PC-9 (cell line): ENCODE results near the gene AHDC1. TPM values are rescaled to one million over a fixed set of nuclear protein-coding genes. Genes with fewer than 3 reads are reported as not detected.
A peak's percentile ranks its signal among the peaks of the same experiment; 100 is the strongest.

ENCODE experiments used
- BruUV-seq: library from RNA; stranded (reverse); fragments of 400-500 nt; replicated peaks from 2 replicates; lab custom pipeline; 2021; lab: Mats Ljungman, UMichigan
- CTCF ChIA-PET: fragments of 300-600 bp; sonication (Branson Sonifier 250); formaldehyde crosslinking; loops from one replicate; lab custom pipeline; 2022; ENCODE audit warnings: antibody characterized with exemption; lab: Charles Lee
- POLR2A ChIA-PET: fragments of 300-600 bp; sonication (Branson Sonifier 250); formaldehyde crosslinking; loops from one replicate; lab custom pipeline; 2022; ENCODE audit warnings: antibody characterized with exemption; ENCODE audit not compliant: unreplicated experiment; lab: Charles Lee
- DNase-seq, 2 experiments: peaks; one replicate each; pipeline versions ENCODE4 v3.0.0 to v3.0.0-alpha.2; 2015 to 2022; ENCODE audit warnings: mixed read lengths in 1 of 2
- H2AFZ ChIP-seq: fragments of 200-600 bp; sonication (generic); 2 replicates; pipeline ENCODE4 v1.8.1; 2017; ENCODE audit warnings: antibody characterized with exemption
- H3F3A ChIP-seq: fragments of 200-600 bp; sonication (generic); 2 replicates; pipeline ENCODE4 v1.8.1; 2017; ENCODE audit warnings: antibody characterized with exemption, mild to moderate bottlenecking, low read depth; ENCODE audit not compliant: insufficient read depth
- H3K27ac ChIP-seq: fragments of 200-600 bp; sonication (generic); 2 replicates; pipeline ENCODE4 v1.6.1; 2016; ENCODE audit warnings: mixed run types
- H3K27me3 ChIP-seq: fragments of 200-600 bp; sonication (generic); 2 replicates; pipeline ENCODE4 v1.6.1; 2016; ENCODE audit warnings: low read depth, mixed run types; ENCODE audit not compliant: insufficient read depth
- H3K36me3 ChIP-seq: fragments of 200-600 bp; sonication (generic); 2 replicates; pipeline ENCODE4 v1.6.1; 2016; ENCODE audit warnings: low read depth, mixed run types
- H3K4me1 ChIP-seq: fragments of 200-600 bp; sonication (generic); replicated peaks from 2 replicates; pipeline ENCODE4 v1.6.1; 2016; ENCODE audit warnings: mixed run types; ENCODE audit not compliant: insufficient read depth
- H3K4me2 ChIP-seq: fragments of 200-600 bp; sonication (generic); 2 replicates; pipeline ENCODE4 v1.6.1; 2017; ENCODE audit warnings: mixed run types
- H3K4me3 ChIP-seq: fragments of 200-600 bp; sonication (generic); 2 replicates; pipeline ENCODE4 v1.6.1; 2016; ENCODE audit warnings: mixed run types
- H3K79me2 ChIP-seq: fragments of 200-600 bp; sonication (generic); 2 replicates; pipeline ENCODE4 v1.6.1; 2017; ENCODE audit warnings: low read depth, mixed run types
- H3K9me2 ChIP-seq: fragments of 200-600 bp; sonication (generic); 2 replicates; pipeline ENCODE4 v1.8.1; 2017; ENCODE audit warnings: mild to moderate bottlenecking; ENCODE audit not compliant: insufficient read depth
- H3K9me3 ChIP-seq: fragments of 200-600 bp; sonication (generic); 2 replicates; pipeline ENCODE4 v1.8.1; 2016; ENCODE audit warnings: low read depth; ENCODE audit not compliant: insufficient read depth
- H4K20me1 ChIP-seq: fragments of 200-600 bp; sonication (generic); 2 replicates; pipeline ENCODE4 v1.8.1; 2017; ENCODE audit not compliant: insufficient read depth
- CTCF ChIP-seq: fragments of 200-600 bp; sonication (generic); conservative IDR thresholded peaks from 2 replicates; pipeline ENCODE4 v1.6.1; 2017; ENCODE audit warnings: mixed run types, antibody characterized with exemption, mild to moderate bottlenecking, moderate library complexity
- EZH2 ChIP-seq: fragments of 200-600 bp; sonication (generic); IDR thresholded peaks from 2 replicates; pipeline ENCODE4 v1.8.0; 2017; ENCODE audit warnings: antibody characterized with exemption, low read depth
- intact Hi-C: fragments of 100-400 bp; cut with micrococcal nuclease; formaldehyde crosslinking; loops from one replicate; pipeline ENCODE4 v1.10.0; 2022; ENCODE audit not compliant: unreplicated experiment
- total RNA-seq: library from RNA; stranded (reverse); gene quantifications from 2 replicates; pipeline ENCODE4 v1.2.3, GENCODE V29; 2021

Gene AHDC1
- total RNA-seq, 1 experiment from 2014 or later = 48.8 TPM

GRCh38 chr1:27487966-27488884 lies 115.7 kb downstream of the AHDC1 start:
- peaks cover 26% of the 10 kb centered on the region for H4K20me1 ChIP-seq
- intact Hi-C loops = no loop called here
- H3K36me3 ChIP-seq = no peaks in the 10 kb centered on the region
- H3K79me2 ChIP-seq = peaks cover 59% of the 10 kb centered on the region
- H3K4me2 ChIP-seq = peak overlapping the region; percentile 83
- no peak overlapping the region for H2AFZ ChIP-seq
- TF ChIP-seq EZH2 (no peak), CTCF (no peak)
- H3K4me1 ChIP-seq = peaks cover 11% of the 10 kb centered on the region
- DNase-seq = peak in 1 of 2 experiments; percentile 38
- POLR2A ChIA-PET = interaction anchor here (0.6 kb wide), 2 partner anchors 37 to 255 kb away, joined by 3 to 12 read pairs; no protein-coding TSS in a partner anchor
- H3F3A ChIP-seq = peaks cover 10% of the 10 kb centered on the region; the same call in 1 of the 2 replicates
- peak overlapping the region; percentile 94 for H3K27ac ChIP-seq
- peak overlapping the region; percentile 88 for H3K4me3 ChIP-seq
- no peaks in the 10 kb centered on the region for H3K9me2 ChIP-seq
- no peaks in the 10 kb centered on the region for H3K9me3 ChIP-seq
- H3K27me3 ChIP-seq = no peaks in the 10 kb centered on the region
- TSS peak; percentile 52 for BruUV-seq
- CTCF ChIA-PET = interaction anchor here (0.7 kb wide), 1 partner anchor 104 kb away, joined by 3 read pairs; no protein-coding TSS in a partner anchor

- H3K9me3 ChIP-seq = no peaks in the 10 kb centered on the region
- TF ChIP-seq EZH2 (no peak), CTCF (no peak)
- BruUV-seq = no TSS peak
- intact Hi-C loops = no loop called here
- H4K20me1 ChIP-seq = peaks cover 40% of the 10 kb centered on the region
- no peak overlapping the region for H3K27ac ChIP-seq
- no peak overlapping the region for H3K4me3 ChIP-seq
- H3K9me2 ChIP-seq = no peaks in the 10 kb centered on the region
- H3K79me2 ChIP-seq = peaks cover 87% of the 10 kb centered on the region
- ChIA-PET CTCF (no interaction called here), POLR2A (no interaction called here)
- H3K27me3 ChIP-seq = no peaks in the 10 kb centered on the region
- peaks cover 11% of the 10 kb centered on the region for H3K4me1 ChIP-seq
- H3F3A ChIP-seq = peaks cover 6% of the 10 kb centered on the region; the same call in 1 of the 2 replicates
- DNase-seq = no peak
- no peak overlapping the region for H3K4me2 ChIP-seq
- no peaks in the 10 kb centered on the region for H3K36me3 ChIP-seq
- H2AFZ ChIP-seq = no peak overlapping the region
Observed at GRCh38 chr1:27485363-27485762, 118.6 kb downstream of the AHDC1 start.

Other genes starting within 250 kb of the AHDC1 start
- 25.1 and 26.2 TPM in 2 replicates for gene MAP3K6, start 237.2 kb downstream of the AHDC1 start, total RNA-seq
- gene FCN3, start 229.3 kb downstream of the AHDC1 start, total RNA-seq = not detected in 2 replicates
- 0.63 and 1.7 TPM in 2 replicates for gene CD164L2, start 220.8 kb downstream of the AHDC1 start, total RNA-seq
- gene GPR3, start 211.5 kb downstream of the AHDC1 start, total RNA-seq = 0.98 and 1.2 TPM in 2 replicates
- gene WASF2, start 114.0 kb downstream of the AHDC1 start, total RNA-seq = 96.5 and 134 TPM in 2 replicates
- gene FGR, start 31.0 kb upstream of the AHDC1 start, total RNA-seq = not detected in 2 replicates
- 8.6 and 16.4 TPM in 2 replicates for gene IFI6, start 68.0 kb upstream of the AHDC1 start, total RNA-seq
- gene FAM76A, start 121.8 kb upstream of the AHDC1 start, total RNA-seq = 9.4 and 9.9 TPM in 2 replicates
- 19.2 and 23.7 TPM in 2 replicates for gene STX12, start 169.1 kb upstream of the AHDC1 start, total RNA-seq
- gene PPP1R8, start 226.6 kb upstream of the AHDC1 start, total RNA-seq = 29.2 and 38.4 TPM in 2 replicates